GM21515 (cell line): ENCODE data around the gene INTS1.

Source experiments
- ATAC-seq: cut with Tn5 transposase; IDR thresholded peaks from one replicate; pipeline ENCODE4 v1.9.1; 2021; ENCODE audit not compliant: unreplicated experiment

The INTS1 gene

GRCh38 chr7:1542329-1542728, 38.1 kb upstream of the INTS1 start:
- no peak for ATAC-seq

- ATAC-seq: no peak
Measured at GRCh38 chr7:1541431-1542162, 37.4 kb upstream of the INTS1 start.

- ATAC-seq: no peak
Measured at GRCh38 chr7:1540776-1541271, 36.6 kb upstream of the INTS1 start.

GRCh38 chr7:1539882-1540775, 35.9 kb upstream of the INTS1 start:
- no peak for ATAC-seq

GRCh38 chr7:1539181-1539881, 35.1 kb upstream of the INTS1 start:
- no peak for ATAC-seq

GRCh38 chr7:1538544-1539180, 34.5 kb upstream of the INTS1 start:
- no peak for ATAC-seq

GRCh38 chr7:1537535-1538412, 33.6 kb upstream of the INTS1 start:
- no peak for ATAC-seq

- ATAC-seq: no peak
Measured at GRCh38 chr7:1536743-1537534, 32.8 kb upstream of the INTS1 start.

GRCh38 chr7:1536455-1536742, 32.2 kb upstream of the INTS1 start:
- ATAC-seq: no peak

GRCh38 chr7:1535701-1536454, 31.7 kb upstream of the INTS1 start:
- ATAC-seq: no peak

GRCh38 chr7:1535100-1535458, 30.9 kb upstream of the INTS1 start:
- no peak for ATAC-seq

- no peak for ATAC-seq
Measured at GRCh38 chr7:1534330-1535099, 30.3 kb upstream of the INTS1 start.

GRCh38 chr7:1533547-1534329, 29.5 kb upstream of the INTS1 start:
- ATAC-seq: no peak

- no peak for ATAC-seq
Measured at GRCh38 chr7:1533255-1533546, 29.0 kb upstream of the INTS1 start.

- ATAC-seq: no peak
Measured at GRCh38 chr7:1532456-1533254, 28.5 kb upstream of the INTS1 start.

- no peak for ATAC-seq
Measured at GRCh38 chr7:1531979-1532455, 27.8 kb upstream of the INTS1 start.
